HG03139 (cell line): Measurements from ENCODE around the gene SPTAN1.
"Not testable (repeated sequence)": the region's sequence is repeated elsewhere in the genome, so short reads cannot be mapped to it uniquely, and the experiment has no call there.

Source experiments
- ATAC-seq: cut with Tn5 transposase; IDR thresholded peaks from one replicate; pipeline ENCODE4 v1.9.1; 2021; ENCODE audit not compliant: unreplicated experiment

Gene SPTAN1

DNA sequence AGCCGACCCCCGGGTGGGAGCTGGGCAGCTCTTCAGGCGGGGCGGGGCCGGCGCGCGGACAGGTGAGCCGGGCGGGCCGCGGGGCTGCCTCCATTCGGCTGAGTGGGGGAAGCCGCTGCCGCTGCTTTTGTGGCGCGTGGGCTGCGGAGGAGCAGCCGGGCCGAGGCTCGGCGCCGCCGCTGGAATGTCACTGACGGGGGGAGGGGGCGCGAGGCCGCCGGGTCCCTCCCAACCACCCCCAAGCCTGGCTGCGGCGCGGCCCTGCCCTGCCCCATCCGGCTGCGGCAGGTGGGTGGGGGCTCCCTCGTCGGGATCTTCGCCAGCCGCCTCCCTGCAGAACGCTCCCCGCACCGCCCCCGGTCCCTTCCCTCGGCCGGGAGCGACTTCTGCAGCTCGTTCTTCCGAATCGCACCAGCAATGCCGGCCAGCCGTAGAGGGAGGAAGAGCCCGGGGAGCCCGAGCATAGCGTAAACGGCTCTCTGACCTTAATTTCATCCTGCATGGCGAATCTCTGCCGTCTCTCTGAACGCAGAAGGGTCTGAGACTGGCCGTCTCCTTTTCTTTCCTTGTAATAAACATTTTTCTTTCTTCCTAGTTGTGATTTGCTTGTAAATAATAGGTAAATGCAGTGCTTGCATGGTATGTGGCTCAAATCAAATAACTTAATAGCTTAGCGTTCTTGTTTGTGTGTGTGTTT lies 505 bp downstream of the SPTAN1 start:
- peak; percentile 34 for ATAC-seq

DNA sequence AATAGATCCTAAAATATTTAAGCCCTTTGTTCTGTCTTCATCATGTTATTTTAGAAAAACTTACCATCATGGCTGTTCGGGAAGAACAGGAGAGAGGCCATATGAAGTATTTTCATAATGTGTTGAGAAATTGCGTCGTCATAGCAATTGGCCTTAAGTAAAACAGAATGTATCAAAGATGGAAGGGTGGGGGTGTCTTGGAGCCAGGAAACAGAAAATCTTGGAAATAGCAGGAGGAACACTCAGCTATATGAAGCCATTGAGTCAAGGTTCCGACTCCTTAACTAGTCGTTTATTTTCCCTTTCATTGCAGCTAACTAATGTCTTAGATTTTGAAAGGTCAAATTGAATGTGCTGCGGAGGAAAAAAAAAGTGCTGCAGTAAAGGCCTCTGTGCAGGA lies 1.3 kb downstream of the SPTAN1 start:
- no peak for ATAC-seq

DNA sequence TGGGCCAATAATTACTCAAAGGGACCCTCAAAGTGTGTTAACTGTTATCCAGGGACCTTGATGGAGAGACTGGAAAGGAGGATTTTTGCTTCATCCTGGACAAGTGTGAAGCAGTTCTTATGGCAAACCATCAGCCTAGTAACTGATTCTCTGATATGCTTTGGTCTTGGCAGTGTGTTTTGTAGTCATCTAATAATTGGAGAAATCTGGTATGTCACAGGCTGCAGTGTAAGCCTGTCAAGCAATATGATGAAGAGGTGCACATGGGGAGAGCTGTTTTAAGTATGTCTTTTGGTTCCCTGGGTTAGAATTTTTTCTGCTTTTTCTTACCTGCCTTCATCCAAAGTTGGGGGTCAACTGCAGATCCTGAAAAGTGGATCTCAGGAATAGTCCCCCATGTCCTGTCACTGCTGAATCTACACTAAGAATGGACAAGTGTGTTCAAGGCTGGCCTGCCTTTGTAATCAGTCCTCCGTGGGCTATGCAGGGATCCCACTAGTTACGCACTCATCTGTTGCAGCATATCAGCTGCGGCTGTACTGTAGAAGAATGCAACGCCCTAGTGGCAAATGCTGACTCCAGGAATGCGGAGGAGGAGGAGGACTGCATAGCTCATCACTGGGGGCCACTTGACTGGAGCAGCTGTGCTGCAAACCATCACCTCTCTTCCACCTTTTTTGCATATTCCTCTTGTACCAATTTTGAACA lies 1.9 kb downstream of the SPTAN1 start:
- no peak for ATAC-seq

DNA sequence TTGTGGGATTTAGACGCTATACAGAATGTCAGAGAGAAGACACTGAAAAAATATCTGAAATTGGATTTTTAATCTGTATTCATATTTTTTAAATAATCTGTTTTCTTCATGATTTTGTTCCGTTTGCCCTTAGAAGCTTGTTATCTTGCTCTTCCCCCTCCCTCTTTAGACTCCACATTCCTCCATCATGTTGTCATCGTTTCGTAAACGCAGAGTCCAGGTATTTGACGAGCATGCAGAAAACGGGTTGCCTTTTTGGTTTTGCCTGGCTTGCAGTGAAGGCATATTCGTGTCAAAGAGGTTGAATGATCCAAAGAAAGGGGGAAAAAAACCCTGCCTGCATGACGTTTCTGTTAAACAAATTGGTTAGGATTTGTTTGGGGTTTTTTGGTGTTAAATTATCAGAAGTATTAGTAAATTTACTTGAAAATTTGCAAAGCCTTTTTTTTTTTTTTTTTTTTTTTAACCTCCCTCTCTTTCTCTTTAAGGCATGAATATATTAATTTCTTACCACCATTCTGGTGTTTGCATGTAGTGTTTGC lies 2.9 kb downstream of the SPTAN1 start:
- no peak for ATAC-seq

DNA sequence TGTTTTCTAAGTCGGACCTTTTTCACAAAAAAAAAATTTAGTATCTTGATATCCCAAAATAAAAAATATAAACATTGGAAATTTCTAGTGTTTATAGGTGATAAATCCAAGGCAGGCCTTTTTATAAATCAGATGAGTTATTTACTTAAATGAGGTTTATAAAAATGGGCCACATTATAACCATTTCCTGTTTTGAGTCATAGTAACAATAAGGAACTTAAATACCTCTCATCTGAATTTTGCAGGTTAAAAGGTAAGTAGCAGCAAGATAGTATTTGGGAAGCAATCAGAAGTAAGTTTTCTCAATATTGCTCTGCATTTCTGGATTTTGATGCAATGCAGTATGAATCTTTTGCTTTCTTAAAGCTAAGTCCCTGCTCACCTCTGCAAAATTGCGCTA lies 3.9 kb downstream of the SPTAN1 start:
- no peak for ATAC-seq

DNA sequence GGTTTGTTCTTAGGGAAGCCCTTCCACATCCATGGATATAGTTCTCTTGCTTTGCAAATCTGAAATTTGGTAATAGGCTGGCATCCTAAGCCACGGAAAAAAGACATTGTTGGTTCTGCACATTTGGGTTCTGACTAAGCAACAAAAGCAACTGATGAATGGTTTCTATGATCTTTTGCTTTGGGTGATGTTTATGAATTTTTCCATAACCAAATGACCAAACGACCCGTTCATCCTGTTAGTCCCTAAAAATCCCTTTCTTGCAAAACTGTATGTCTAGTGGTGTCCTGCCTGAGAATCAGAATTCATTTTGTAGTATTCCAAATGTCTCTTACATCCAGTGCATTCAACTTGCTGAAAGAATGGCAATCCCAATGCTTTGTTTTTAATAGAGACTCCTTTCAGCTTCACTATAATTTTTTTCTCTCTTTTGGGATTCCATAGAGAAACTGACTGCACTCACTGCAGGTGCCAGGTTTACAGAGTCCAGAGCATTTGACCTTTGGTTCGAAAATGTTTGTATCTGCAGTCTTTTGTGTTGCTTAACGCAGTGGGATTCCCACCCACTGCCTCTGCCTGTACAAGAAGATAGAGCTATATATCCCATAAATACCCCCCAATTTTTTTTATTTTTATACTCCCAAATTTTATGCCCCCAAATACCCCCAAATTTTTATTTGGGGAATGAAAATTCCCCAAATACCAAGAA lies 4.7 kb downstream of the SPTAN1 start:
- ATAC-seq = no peak

DNA sequence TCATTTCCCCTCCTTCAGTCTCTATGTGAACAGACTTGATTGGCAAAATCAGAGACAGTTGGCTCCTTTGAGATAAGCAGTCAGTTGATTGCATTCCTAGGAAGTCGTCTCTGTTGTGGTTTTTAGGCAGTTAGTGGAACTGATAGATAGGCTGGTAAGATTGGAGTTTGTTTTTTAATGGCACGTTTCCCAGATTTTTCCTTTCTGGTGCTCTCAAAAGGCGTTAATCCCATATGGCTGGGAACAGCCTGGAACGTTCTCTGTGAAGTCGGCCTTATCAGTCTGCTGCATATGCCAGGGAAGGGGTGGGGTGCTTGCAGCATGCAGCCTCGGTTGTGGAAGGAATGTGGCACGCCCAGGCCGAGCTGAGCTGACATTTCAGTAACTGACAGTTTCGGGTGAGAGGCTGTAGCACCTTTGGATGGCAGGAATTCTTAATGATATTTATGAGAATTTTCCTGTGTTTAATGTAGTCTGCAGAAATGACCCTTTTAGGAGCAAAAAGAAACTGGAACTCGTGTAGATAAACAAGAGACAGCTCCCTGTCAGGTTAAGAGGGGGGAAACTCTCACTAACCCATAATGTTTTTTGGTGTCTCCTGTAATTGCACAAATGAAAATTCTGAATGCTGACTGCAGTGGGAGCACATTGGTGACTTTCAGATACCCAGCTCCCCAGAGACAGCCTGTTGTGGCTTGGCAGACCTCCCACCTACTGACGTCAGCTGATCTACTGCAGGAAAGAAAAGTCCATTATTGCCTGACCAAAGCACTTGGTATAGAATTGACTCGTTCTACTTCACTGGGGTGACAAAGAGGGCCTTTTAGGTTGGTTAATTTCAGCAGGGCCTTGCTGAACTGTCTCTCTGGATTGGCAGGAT lies 6.3 kb downstream of the SPTAN1 start:
- ATAC-seq = peak; percentile 58

DNA sequence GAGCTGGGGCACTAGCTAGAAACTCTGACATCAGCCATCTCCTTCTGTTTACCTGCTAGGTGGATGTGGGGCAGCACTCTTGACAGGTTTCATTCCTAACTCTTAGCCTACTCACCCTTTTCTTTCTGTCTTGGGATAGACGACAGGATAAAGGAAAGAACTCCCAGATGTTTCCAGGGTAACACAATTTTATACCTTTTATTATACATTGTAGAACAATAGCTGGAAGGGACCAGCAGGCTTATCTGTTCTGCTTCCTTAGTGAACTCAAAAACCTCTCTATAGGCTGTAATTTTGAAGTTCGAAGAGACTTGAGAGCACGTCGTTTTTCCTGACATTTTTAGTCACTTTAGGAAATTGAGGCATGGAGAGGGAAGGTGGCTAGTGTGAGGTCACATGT lies 13.2 kb downstream of the SPTAN1 start:
- no peak for ATAC-seq

GRCh38 chr9:128568470-128569078 lies 16.2 kb downstream of the SPTAN1 start:
- ATAC-seq = no peak

GRCh38 chr9:128575469-128575868 lies 23.1 kb downstream of the SPTAN1 start:
- no peak for ATAC-seq

- no peak for ATAC-seq
Observed at GRCh38 chr9:128575916-128576315, 23.5 kb downstream of the SPTAN1 start.

GRCh38 chr9:128577206-128577605 lies 24.8 kb downstream of the SPTAN1 start:
- no peak for ATAC-seq

GRCh38 chr9:128579194-128579593 lies 26.8 kb downstream of the SPTAN1 start:
- ATAC-seq = no peak

DNA sequence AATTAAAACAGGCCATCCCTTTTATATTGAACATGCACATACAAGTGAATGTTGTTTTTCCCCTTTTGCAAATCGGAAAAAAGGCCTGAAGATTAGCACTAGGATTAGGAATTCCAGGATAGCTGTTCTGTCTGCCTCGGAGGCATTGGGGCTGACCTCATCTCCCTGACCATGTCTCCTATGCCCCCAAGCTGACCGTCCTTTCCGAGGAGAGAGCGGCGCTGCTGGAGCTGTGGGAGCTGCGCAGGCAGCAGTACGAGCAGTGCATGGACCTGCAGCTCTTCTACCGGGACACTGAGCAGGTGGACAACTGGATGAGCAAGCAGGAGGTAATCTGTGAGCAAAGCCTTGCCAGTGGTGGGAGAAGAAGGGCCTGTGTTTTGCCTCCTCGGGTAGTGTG lies 28.3 kb downstream of the SPTAN1 start:
- no peak for ATAC-seq

- not testable (repeated sequence) for ATAC-seq
Observed at GRCh38 chr9:128585155-128585554, 32.8 kb downstream of the SPTAN1 start.

DNA sequence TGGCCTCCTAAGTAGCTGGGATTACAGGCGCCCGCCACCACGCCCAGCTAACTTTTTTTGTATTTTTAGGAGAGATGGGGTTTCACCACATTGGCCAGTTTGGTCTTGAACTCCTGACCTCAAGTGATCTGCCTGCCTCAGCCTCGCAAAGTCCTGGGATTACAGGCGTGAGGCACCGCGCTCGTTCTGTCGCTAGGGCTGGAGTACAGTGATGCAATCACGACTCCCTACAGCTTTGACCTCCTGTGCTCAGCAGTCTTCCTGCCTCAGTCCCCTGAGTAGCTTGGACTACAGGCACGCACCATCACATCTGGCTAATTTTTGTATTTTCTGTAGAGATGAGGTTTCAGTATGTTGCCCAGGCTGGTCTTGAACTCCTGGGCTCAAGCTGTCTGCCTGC lies 34.5 kb downstream of the SPTAN1 start:
- not testable (repeated sequence) for ATAC-seq

- no peak for ATAC-seq
Observed at GRCh38 chr9:128587453-128587852, 35.1 kb downstream of the SPTAN1 start.

GRCh38 chr9:128588581-128589233 lies 36.3 kb downstream of the SPTAN1 start:
- ATAC-seq = no peak

- no peak for ATAC-seq
Observed at GRCh38 chr9:128593039-128593438, 40.7 kb downstream of the SPTAN1 start.

GRCh38 chr9:128593856-128594255 lies 41.5 kb downstream of the SPTAN1 start:
- no peak for ATAC-seq
